AG04449 (cell line): ENCODE measurements around the gene TMC1.

ENCODE experiments used
- CTCF ChIA-PET: fragments of 350-600 bp; formaldehyde crosslinking; extraction: SDS; loops from one replicate; lab custom pipeline; 2021; ENCODE audit warnings: antibody characterized with exemption; lab: Yijun Ruan, JAX
- POLR2A ChIA-PET: fragments of 400-600, 350-600 bp; formaldehyde crosslinking; extraction: SDS; loops from one replicate; lab custom pipeline; 2020; ENCODE audit warnings: antibody characterized with exemption, inconsistent platforms; lab: Yijun Ruan, JAX
- DNase-seq: peaks from one replicate; pipeline ENCODE4 v3.0.0-alpha.2; 2010; ENCODE audit warnings: low read depth, low spot score
- H3K4me3 ChIP-seq: 2 replicates; pipeline ENCODE4 v1.5.1; 2011; ENCODE audit warnings: low read depth, mild to moderate bottlenecking, control low read depth, low read length
- TF ChIP-seq, protein P1 (sequence below): IDR thresholded peaks from one replicate; pipeline ENCODE4 v1.5.1; 2011; ENCODE audit warnings: mild to moderate bottlenecking, moderate library complexity, low read length, control low read depth, inconsistent platforms; ENCODE audit not compliant: insufficient read depth; ENCODE audit errors: missing control alignments

TMC1 gene

DNA sequence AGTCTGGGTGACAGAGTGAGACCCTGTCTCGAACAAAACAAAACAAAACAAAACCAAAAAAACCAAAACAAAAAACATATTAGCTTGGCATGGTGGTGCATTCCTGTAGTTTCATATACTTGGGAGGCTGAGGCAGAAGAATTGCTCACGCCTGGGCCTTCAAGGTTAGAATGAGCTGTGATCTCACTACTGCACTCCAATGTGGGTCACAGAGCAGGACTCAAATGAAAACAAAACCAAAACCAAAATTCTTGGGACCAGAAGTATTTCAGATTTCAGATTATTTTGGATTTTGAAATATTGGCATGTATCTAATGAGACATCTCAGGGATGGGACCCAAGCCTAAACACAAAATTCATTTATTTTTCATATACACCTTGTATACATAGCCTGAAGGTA is 80.2 kb downstream of the TMC1 start:
- TF ChIP-seq, protein P1, sequence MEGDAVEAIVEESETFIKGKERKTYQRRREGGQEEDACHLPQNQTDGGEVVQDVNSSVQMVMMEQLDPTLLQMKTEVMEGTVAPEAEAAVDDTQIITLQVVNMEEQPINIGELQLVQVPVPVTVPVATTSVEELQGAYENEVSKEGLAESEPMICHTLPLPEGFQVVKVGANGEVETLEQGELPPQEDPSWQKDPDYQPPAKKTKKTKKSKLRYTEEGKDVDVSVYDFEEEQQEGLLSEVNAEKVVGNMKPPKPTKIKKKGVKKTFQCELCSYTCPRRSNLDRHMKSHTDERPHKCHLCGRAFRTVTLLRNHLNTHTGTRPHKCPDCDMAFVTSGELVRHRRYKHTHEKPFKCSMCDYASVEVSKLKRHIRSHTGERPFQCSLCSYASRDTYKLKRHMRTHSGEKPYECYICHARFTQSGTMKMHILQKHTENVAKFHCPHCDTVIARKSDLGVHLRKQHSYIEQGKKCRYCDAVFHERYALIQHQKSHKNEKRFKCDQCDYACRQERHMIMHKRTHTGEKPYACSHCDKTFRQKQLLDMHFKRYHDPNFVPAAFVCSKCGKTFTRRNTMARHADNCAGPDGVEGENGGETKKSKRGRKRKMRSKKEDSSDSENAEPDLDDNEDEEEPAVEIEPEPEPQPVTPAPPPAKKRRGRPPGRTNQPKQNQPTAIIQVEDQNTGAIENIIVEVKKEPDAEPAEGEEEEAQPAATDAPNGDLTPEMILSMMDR = no peak
- ChIA-PET CTCF (interaction anchor here (1.9 to 4.7 kb wide), 2 partner anchors 8 to 10 kb away, joined by 5 to 28 read pairs; no protein-coding TSS in a partner anchor), POLR2A (interaction anchor here (2.7 kb wide), 1 partner anchor 236 kb away, joined by 15 read pairs; the partner anchor contains the start of gene ZFAND5)
- H3K4me3 ChIP-seq = no peak overlapping the region
- DNase-seq = no peak

GRCh38 chr9:72612449-72612848 is 91.0 kb downstream of the TMC1 start:
- DNase-seq = no peak
- CTCF ChIA-PET = interaction anchor here (0.6 to 2.0 kb wide), 10 partner anchors 11 to 321 kb away, joined by 3 to 8 read pairs (median 3); no protein-coding TSS in a partner anchor
- POLR2A ChIA-PET = no interaction called here
- H3K4me3 ChIP-seq = no peak overlapping the region
- TF ChIP-seq, protein P1 = no peak

GRCh38 chr9:72614067-72614466 is 92.7 kb downstream of the TMC1 start:
- CTCF ChIA-PET = interaction anchor here (0.8 to 1.8 kb wide), 4 partner anchors 9 to 22 kb away, joined by 3 to 4 read pairs (median 3); no protein-coding TSS in a partner anchor
- H3K4me3 ChIP-seq = no peak overlapping the region
- POLR2A ChIA-PET = no interaction called here
- TF ChIP-seq, protein P1 = no peak
- DNase-seq = no peak

DNA sequence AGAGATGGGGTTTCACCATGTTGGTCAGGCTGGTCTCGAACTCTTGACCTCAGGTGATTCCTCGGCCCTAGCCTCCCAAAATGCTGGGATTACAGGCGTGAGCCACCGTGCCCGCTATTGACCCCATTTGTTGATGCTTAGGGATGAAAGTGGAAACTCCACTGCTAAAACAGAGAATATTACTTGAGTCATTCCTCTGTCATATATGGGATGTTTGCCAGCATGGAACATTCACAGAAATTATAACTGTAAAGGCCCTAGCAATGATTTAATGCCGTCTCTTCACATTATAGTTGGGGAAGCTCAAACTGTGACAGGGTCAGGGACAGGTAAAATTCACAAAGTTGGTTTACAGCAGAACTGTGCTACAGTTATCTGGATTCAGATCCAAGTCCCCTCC is 94.5 kb downstream of the TMC1 start:
- TF ChIP-seq, protein P1 = no peak
- no peak overlapping the region for H3K4me3 ChIP-seq
- no peak for DNase-seq
- ChIA-PET CTCF (interaction anchor here (1.4 kb wide), 1 partner anchor 333 kb away, joined by 3 read pairs; no protein-coding TSS in a partner anchor), POLR2A (no interaction called here)

- TF ChIP-seq, protein P1 = no peak
- POLR2A ChIA-PET = no interaction called here
- DNase-seq = no peak
- H3K4me3 ChIP-seq = no peak overlapping the region
- CTCF ChIA-PET = no interaction called here
Measured at GRCh38 chr9:72618811-72619210, 97.4 kb downstream of the TMC1 start.

GRCh38 chr9:72622186-72622585 is 100.8 kb downstream of the TMC1 start:
- no peak for DNase-seq
- H3K4me3 ChIP-seq = no peak overlapping the region
- ChIA-PET POLR2A (no interaction called here), CTCF (interaction anchor here (1.7 to 2.5 kb wide), 2 partner anchors 10 to 32 kb away, joined by 3 to 8 read pairs; no protein-coding TSS in a partner anchor)
- TF ChIP-seq, protein P1 = no peak
